WI38 (cell line): Measurements from ENCODE around the gene HOXA11.

Experiments
- H3K4me3 ChIP-seq: 2 replicates; pipeline ENCODE4 v1.5.1; 2011; ENCODE audit warnings: low read depth, mild to moderate bottlenecking, control low read depth, low read length
- TF ChIP-seq, protein P1 (sequence below): IDR thresholded peaks from 2 replicates; pipeline ENCODE4 v1.5.1; 2012; ENCODE audit warnings: low read depth, mild to moderate bottlenecking, control low read depth, low read length

The HOXA11 gene

GRCh38 chr7:27176962-27177794, 7.9 kb downstream of the HOXA11 start:
- no peak overlapping the region for H3K4me3 ChIP-seq
- TF ChIP-seq, protein P1, sequence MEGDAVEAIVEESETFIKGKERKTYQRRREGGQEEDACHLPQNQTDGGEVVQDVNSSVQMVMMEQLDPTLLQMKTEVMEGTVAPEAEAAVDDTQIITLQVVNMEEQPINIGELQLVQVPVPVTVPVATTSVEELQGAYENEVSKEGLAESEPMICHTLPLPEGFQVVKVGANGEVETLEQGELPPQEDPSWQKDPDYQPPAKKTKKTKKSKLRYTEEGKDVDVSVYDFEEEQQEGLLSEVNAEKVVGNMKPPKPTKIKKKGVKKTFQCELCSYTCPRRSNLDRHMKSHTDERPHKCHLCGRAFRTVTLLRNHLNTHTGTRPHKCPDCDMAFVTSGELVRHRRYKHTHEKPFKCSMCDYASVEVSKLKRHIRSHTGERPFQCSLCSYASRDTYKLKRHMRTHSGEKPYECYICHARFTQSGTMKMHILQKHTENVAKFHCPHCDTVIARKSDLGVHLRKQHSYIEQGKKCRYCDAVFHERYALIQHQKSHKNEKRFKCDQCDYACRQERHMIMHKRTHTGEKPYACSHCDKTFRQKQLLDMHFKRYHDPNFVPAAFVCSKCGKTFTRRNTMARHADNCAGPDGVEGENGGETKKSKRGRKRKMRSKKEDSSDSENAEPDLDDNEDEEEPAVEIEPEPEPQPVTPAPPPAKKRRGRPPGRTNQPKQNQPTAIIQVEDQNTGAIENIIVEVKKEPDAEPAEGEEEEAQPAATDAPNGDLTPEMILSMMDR, result no peak

DNA sequence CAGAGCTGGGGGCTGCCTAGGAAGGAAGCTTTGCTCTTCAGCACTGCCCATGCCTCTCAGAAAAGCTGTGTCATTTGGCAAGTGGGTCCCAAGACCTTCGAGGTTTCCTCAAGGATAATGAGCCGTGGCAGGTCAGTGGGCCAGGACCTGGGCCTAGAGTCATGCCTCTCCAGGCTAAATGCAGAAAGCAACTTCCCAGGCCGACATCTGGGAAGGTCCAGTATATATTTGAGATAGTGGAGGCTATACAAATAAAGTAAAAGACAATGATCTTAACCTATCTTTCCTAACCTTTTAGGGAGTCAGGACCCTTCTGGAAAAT, 8.5 kb downstream of the HOXA11 start:
- no peak overlapping the region for H3K4me3 ChIP-seq
- TF ChIP-seq, protein P1, result no peak

- no peak overlapping the region for H3K4me3 ChIP-seq
- TF ChIP-seq, protein P1, result no peak
These were observed 9.2 kb downstream of the HOXA11 start for GRCh38 chr7:27175626-27176523.

GRCh38 chr7:27174874-27175625, 10.0 kb downstream of the HOXA11 start:
- H3K4me3 ChIP-seq, result no peak overlapping the region
- TF ChIP-seq, protein P1, result no peak

DNA sequence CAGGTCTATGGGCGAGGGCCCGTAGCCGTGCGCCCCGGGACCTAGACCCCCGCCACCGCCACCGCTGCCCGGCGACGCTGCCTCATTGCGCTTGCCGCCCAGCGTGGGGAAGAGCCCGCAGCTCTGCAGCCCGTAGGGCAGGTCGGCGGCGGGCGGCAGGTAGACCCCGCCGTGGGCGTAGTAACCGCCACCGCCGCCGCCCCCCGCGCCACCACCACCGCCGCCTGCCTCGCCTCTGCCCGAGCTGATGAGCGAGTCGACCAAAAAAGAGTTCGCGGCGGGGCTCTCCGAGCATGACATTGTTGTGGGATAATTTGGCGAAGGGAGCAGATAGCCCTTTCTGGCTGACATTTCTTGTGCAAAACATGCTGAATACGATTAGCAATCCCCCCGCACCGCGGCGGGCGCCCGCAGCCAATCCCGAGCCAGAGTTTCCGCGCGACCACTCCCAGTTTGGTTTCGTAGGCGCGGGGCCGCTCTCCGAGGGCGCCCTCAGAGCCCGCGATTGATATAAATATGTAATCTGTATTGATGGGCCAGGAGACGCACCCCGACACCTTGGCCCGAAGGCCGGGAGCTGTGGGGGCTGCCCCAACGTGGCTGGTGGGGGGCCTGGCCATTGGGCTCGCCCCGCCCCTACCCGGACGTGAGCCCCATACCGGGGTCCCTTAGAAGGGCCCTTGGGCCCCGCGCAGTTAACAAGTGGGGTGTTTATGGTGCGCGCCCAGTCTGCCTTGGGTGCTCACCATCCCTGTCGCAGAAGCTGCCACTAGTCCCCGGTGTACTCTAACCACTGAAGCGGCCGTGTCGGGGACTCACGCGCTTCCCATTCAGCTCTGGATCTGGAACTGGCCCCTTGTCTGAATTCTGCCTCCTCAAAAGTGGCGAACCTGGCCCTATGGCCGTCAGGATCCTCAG, 10.8 kb downstream of the HOXA11 start, which contains the start of gene HOXA10:
Gene HOXA10 (minus strand): TSS at position 365 of the 918 bp plus-strand sequence. CDS start 14 bp downstream, at position 351.
- peak within 1 kb of the TSS; percentile 42 for H3K4me3 ChIP-seq

GRCh38 chr7:27173511-27173955, 11.5 kb downstream of the HOXA11 start:
- H3K4me3 ChIP-seq, result peak overlapping the region; percentile 42
- TF ChIP-seq, protein P1, result no peak

More for the DNA sequence above, 10.8 kb downstream of the HOXA11 start, which contains the start of gene HOXA10:
- TF ChIP-seq, protein P1, result no peak
